Measurements from ENCODE around the gene ANG. TPM values are rescaled to one million over a fixed set of nuclear protein-coding genes. Genes with fewer than 3 reads are reported as not detected.
"Not testable (repeated sequence)": the region's sequence is repeated elsewhere in the genome, so short reads cannot be mapped to it uniquely, and the experiment has no call there.

The ANG gene
- total RNA-seq, 1 donor from 2014 or later: 3.7 TPM

GRCh38 chr14:20714593-20715250 lies 26.2 kb downstream of the ANG start:
- Histone ChIP-seq H3K27ac (ENCODE audit: low read depth, low read length) (peak overlapping the region; percentile 52), H3K9ac (ENCODE audit: low read depth in 1 of 3, low read length in 3 of 3) (no peak overlapping the region), H3K9me3 (ENCODE audit: control insufficient read depth in 3 of 3, low read length in 3 of 3) (no peaks in the 10 kb centered on the region), H3K36me3 (ENCODE audit: control insufficient read depth in 3 of 3, insufficient read depth in 3 of 3, low read length in 3 of 3) (no peaks in the 10 kb centered on the region), H3K4me1 (ENCODE audit: control insufficient read depth in 3 of 3, insufficient read depth in 3 of 3, low read length in 3 of 3) (no peaks in the 10 kb centered on the region), H3K4me3 (ENCODE audit: low read length in 3 of 3) (no peak overlapping the region), H3K27me3 (ENCODE audit: control insufficient read depth in 3 of 3, insufficient read depth in 3 of 3, low read length in 3 of 3) (peaks cover 0 to 2% (median 0%) of the 10 kb centered on the region in 3 donors)

GRCh38 chr14:20719777-20720176 lies 31.2 kb downstream of the ANG start:
- H3K27ac ChIP-seq (ENCODE audit: low read depth, low read length): no peak overlapping the region
- no peaks in the 10 kb centered on the region for H3K36me3 ChIP-seq (ENCODE audit: control insufficient read depth in 3 of 3, insufficient read depth in 3 of 3, low read length in 3 of 3)
- no peak overlapping the region for H3K9ac ChIP-seq (ENCODE audit: low read depth in 1 of 3, low read length in 3 of 3)

GRCh38 chr14:20720741-20721140 lies 32.2 kb downstream of the ANG start:
- no peak overlapping the region for H3K4me3 ChIP-seq (ENCODE audit: low read length in 3 of 3)
- peaks cover 9 to 23% (median 13%) of the 10 kb centered on the region in 3 donors for H3K27me3 ChIP-seq (ENCODE audit: control insufficient read depth in 3 of 3, insufficient read depth in 3 of 3, low read length in 3 of 3)
- no peak overlapping the region for H3K9ac ChIP-seq (ENCODE audit: low read depth in 1 of 3, low read length in 3 of 3)
- no peaks in the 10 kb centered on the region for H3K36me3 ChIP-seq (ENCODE audit: control insufficient read depth in 3 of 3, insufficient read depth in 3 of 3, low read length in 3 of 3)
- no peaks in the 10 kb centered on the region for H3K4me1 ChIP-seq (ENCODE audit: control insufficient read depth in 3 of 3, insufficient read depth in 3 of 3, low read length in 3 of 3)
- no peaks in the 10 kb centered on the region for H3K9me3 ChIP-seq (ENCODE audit: control insufficient read depth in 3 of 3, low read length in 3 of 3)
- no peak overlapping the region for H3K27ac ChIP-seq (ENCODE audit: low read depth, low read length)

More at GRCh38 chr14:20719777-20720176, 31.2 kb downstream of the ANG start:
- H3K4me3 ChIP-seq (ENCODE audit: low read length in 3 of 3): no peak overlapping the region
- H3K9me3 ChIP-seq (ENCODE audit: control insufficient read depth in 3 of 3, low read length in 3 of 3): no peaks in the 10 kb centered on the region
- H3K27me3 ChIP-seq (ENCODE audit: control insufficient read depth in 3 of 3, insufficient read depth in 3 of 3, low read length in 3 of 3): peaks cover 9 to 18% (median 9%) of the 10 kb centered on the region in 3 donors
- no peaks in the 10 kb centered on the region for H3K4me1 ChIP-seq (ENCODE audit: control insufficient read depth in 3 of 3, insufficient read depth in 3 of 3, low read length in 3 of 3)

- no peak overlapping the region for H3K9ac ChIP-seq (ENCODE audit: low read depth in 1 of 3, low read length in 3 of 3)
- H3K4me3 ChIP-seq (ENCODE audit: low read length in 3 of 3): no peak overlapping the region
- H3K27ac ChIP-seq (ENCODE audit: low read depth, low read length): no peak overlapping the region
- H3K27me3 ChIP-seq (ENCODE audit: control insufficient read depth in 3 of 3, insufficient read depth in 3 of 3, low read length in 3 of 3): peaks cover 9 to 23% (median 13%) of the 10 kb centered on the region in 3 donors
- no peaks in the 10 kb centered on the region for H3K9me3 ChIP-seq (ENCODE audit: control insufficient read depth in 3 of 3, low read length in 3 of 3)
- no peaks in the 10 kb centered on the region for H3K4me1 ChIP-seq (ENCODE audit: control insufficient read depth in 3 of 3, insufficient read depth in 3 of 3, low read length in 3 of 3)
- no peaks in the 10 kb centered on the region for H3K36me3 ChIP-seq (ENCODE audit: control insufficient read depth in 3 of 3, insufficient read depth in 3 of 3, low read length in 3 of 3)
Observed at GRCh38 chr14:20722016-20722415, 33.5 kb downstream of the ANG start.

- Histone ChIP-seq H3K36me3 (ENCODE audit: control insufficient read depth in 3 of 3, insufficient read depth in 3 of 3, low read length in 3 of 3) (no peaks in the 10 kb centered on the region), H3K4me1 (ENCODE audit: control insufficient read depth in 3 of 3, insufficient read depth in 3 of 3, low read length in 3 of 3) (no peaks in the 10 kb centered on the region), H3K4me3 (ENCODE audit: low read length in 3 of 3) (no peak overlapping the region), H3K9ac (ENCODE audit: low read depth in 1 of 3, low read length in 3 of 3) (no peak overlapping the region), H3K27me3 (ENCODE audit: control insufficient read depth in 3 of 3, insufficient read depth in 3 of 3, low read length in 3 of 3) (peaks cover 9 to 23% (median 13%) of the 10 kb centered on the region in 3 donors), H3K9me3 (ENCODE audit: control insufficient read depth in 3 of 3, low read length in 3 of 3) (no peaks in the 10 kb centered on the region), H3K27ac (ENCODE audit: low read depth, low read length) (no peak overlapping the region)
Observed at GRCh38 chr14:20723488-20723887, 34.9 kb downstream of the ANG start.

GRCh38 chr14:20726121-20726520 lies 37.6 kb downstream of the ANG start:
- H3K27me3 ChIP-seq (ENCODE audit: control insufficient read depth in 3 of 3, insufficient read depth in 3 of 3, low read length in 3 of 3): peaks cover 9 to 21% (median 13%) of the 10 kb centered on the region in 3 donors
- not testable (repeated sequence) for H3K4me3 ChIP-seq (ENCODE audit: low read length in 3 of 3); H3K9me3 ChIP-seq (ENCODE audit: control insufficient read depth in 3 of 3, low read length in 3 of 3); H3K4me1 ChIP-seq (ENCODE audit: control insufficient read depth in 3 of 3, insufficient read depth in 3 of 3, low read length in 3 of 3); H3K36me3 ChIP-seq (ENCODE audit: control insufficient read depth in 3 of 3, insufficient read depth in 3 of 3, low read length in 3 of 3); H3K27ac ChIP-seq (ENCODE audit: low read depth, low read length); H3K9ac ChIP-seq (ENCODE audit: low read depth in 1 of 3, low read length in 3 of 3)

GRCh38 chr14:20726531-20726930 lies 38.0 kb downstream of the ANG start:
- Histone ChIP-seq H3K4me1 (ENCODE audit: control insufficient read depth in 3 of 3, insufficient read depth in 3 of 3, low read length in 3 of 3) (no peaks in the 10 kb centered on the region), H3K27me3 (ENCODE audit: control insufficient read depth in 3 of 3, insufficient read depth in 3 of 3, low read length in 3 of 3) (peaks cover 9 to 21% (median 13%) of the 10 kb centered on the region in 3 donors), H3K4me3 (ENCODE audit: low read length in 3 of 3) (no peak overlapping the region), H3K9ac (ENCODE audit: low read depth in 1 of 3, low read length in 3 of 3) (no peak overlapping the region), H3K9me3 (ENCODE audit: control insufficient read depth in 3 of 3, low read length in 3 of 3) (no peaks in the 10 kb centered on the region), H3K36me3 (ENCODE audit: control insufficient read depth in 3 of 3, insufficient read depth in 3 of 3, low read length in 3 of 3) (no peaks in the 10 kb centered on the region), H3K27ac (ENCODE audit: low read depth, low read length) (no peak overlapping the region)

GRCh38 chr14:20730891-20731290 lies 42.3 kb downstream of the ANG start:
- H3K9ac ChIP-seq (ENCODE audit: low read depth in 1 of 3, low read length in 3 of 3): no peak overlapping the region
- H3K9me3 ChIP-seq (ENCODE audit: control insufficient read depth in 3 of 3, low read length in 3 of 3): no peaks in the 10 kb centered on the region
- H3K27ac ChIP-seq (ENCODE audit: low read depth, low read length): peak overlapping the region; percentile 19
- no peaks in the 10 kb centered on the region for H3K36me3 ChIP-seq (ENCODE audit: control insufficient read depth in 3 of 3, insufficient read depth in 3 of 3, low read length in 3 of 3)
- no peaks in the 10 kb centered on the region for H3K4me1 ChIP-seq (ENCODE audit: control insufficient read depth in 3 of 3, insufficient read depth in 3 of 3, low read length in 3 of 3)
- no peaks in the 10 kb centered on the region for H3K27me3 ChIP-seq (ENCODE audit: control insufficient read depth in 3 of 3, insufficient read depth in 3 of 3, low read length in 3 of 3)
- no peak overlapping the region for H3K4me3 ChIP-seq (ENCODE audit: low read length in 3 of 3)

- Histone ChIP-seq H3K9me3 (ENCODE audit: control insufficient read depth in 3 of 3, low read length in 3 of 3) (no peaks in the 10 kb centered on the region), H3K27ac (ENCODE audit: low read depth, low read length) (no peak overlapping the region), H3K36me3 (ENCODE audit: control insufficient read depth in 3 of 3, insufficient read depth in 3 of 3, low read length in 3 of 3) (no peaks in the 10 kb centered on the region), H3K4me1 (ENCODE audit: control insufficient read depth in 3 of 3, insufficient read depth in 3 of 3, low read length in 3 of 3) (no peaks in the 10 kb centered on the region), H3K4me3 (ENCODE audit: low read length in 3 of 3) (no peak overlapping the region), H3K27me3 (ENCODE audit: control insufficient read depth in 3 of 3, insufficient read depth in 3 of 3, low read length in 3 of 3) (no peaks in the 10 kb centered on the region), H3K9ac (ENCODE audit: low read depth in 1 of 3, low read length in 3 of 3) (no peak overlapping the region)
Observed at GRCh38 chr14:20732477-20732876, 43.9 kb downstream of the ANG start.

- no peaks in the 10 kb centered on the region for H3K4me1 ChIP-seq (ENCODE audit: control insufficient read depth in 3 of 3, insufficient read depth in 3 of 3, low read length in 3 of 3)
- no peak overlapping the region for H3K27ac ChIP-seq (ENCODE audit: low read depth, low read length)
- no peaks in the 10 kb centered on the region for H3K27me3 ChIP-seq (ENCODE audit: control insufficient read depth in 3 of 3, insufficient read depth in 3 of 3, low read length in 3 of 3)
- no peak overlapping the region for H3K9ac ChIP-seq (ENCODE audit: low read depth in 1 of 3, low read length in 3 of 3)
- H3K4me3 ChIP-seq (ENCODE audit: low read length in 3 of 3): no peak overlapping the region
- no peaks in the 10 kb centered on the region for H3K36me3 ChIP-seq (ENCODE audit: control insufficient read depth in 3 of 3, insufficient read depth in 3 of 3, low read length in 3 of 3)
- no peaks in the 10 kb centered on the region for H3K9me3 ChIP-seq (ENCODE audit: control insufficient read depth in 3 of 3, low read length in 3 of 3)
Observed at GRCh38 chr14:20732979-20733635, 44.5 kb downstream of the ANG start.
